Endothelial cell (in vitro differentiated cells): ENCODE results near the gene IRX3. TPM values are rescaled to one million over a fixed set of nuclear protein-coding genes. Genes with fewer than 3 reads are reported as not detected.
A peak's percentile ranks its signal among the peaks of the same experiment; 100 is the strongest.

Source experiments
- DNase-seq: peaks from one replicate; pipeline ENCODE4 v3.0.0; 2021; ENCODE audit warnings: low spot score
- H3K27ac Mint-ChIP-seq: one replicate; pipeline ENCODE4 v1.8.0; 2021; ENCODE audit warnings: mixed read lengths, inconsistent platforms; ENCODE audit not compliant: unreplicated experiment
- H3K27me3 Mint-ChIP-seq: one replicate; pipeline ENCODE4 v1.8.0; 2021; ENCODE audit warnings: mild to moderate bottlenecking, moderate library complexity, mixed read lengths, inconsistent platforms; ENCODE audit not compliant: unreplicated experiment
- H3K36me3 Mint-ChIP-seq: one replicate; pipeline ENCODE4 v1.8.0; 2021; ENCODE audit warnings: mild to moderate bottlenecking, low read depth, mixed read lengths, inconsistent platforms; ENCODE audit not compliant: unreplicated experiment
- H3K4me1 Mint-ChIP-seq: one replicate; pipeline ENCODE4 v1.8.0; 2021; ENCODE audit warnings: mild to moderate bottlenecking, mixed read lengths, inconsistent platforms; ENCODE audit not compliant: unreplicated experiment
- H3K4me3 Mint-ChIP-seq: one replicate; pipeline ENCODE4 v1.8.0; 2021; ENCODE audit warnings: mild to moderate bottlenecking, mixed read lengths, inconsistent platforms; ENCODE audit not compliant: unreplicated experiment
- H3K9me3 Mint-ChIP-seq: one replicate; pipeline ENCODE4 v1.8.0; 2021; ENCODE audit warnings: mixed read lengths, inconsistent platforms; ENCODE audit not compliant: unreplicated experiment
- CTCF ChIP-seq: fragments of 200-600 bp; sonication (generic); IDR thresholded peaks from one replicate; pipeline ENCODE4 v1.5.0; 2021; ENCODE audit warnings: antibody characterized with exemption; ENCODE audit not compliant: unreplicated experiment
- total RNA-seq: library from RNA; stranded (reverse); fragmentation: NEBNext Ultra II Directional; extraction: Animal tissue kit (Norgen Biotek cat#: 25700); gene quantifications from one replicate; pipeline ENCODE4 v1.2.1, GENCODE V29; 2021; ENCODE audit not compliant: unreplicated experiment

IRX3 gene
- total RNA-seq, 1 donor from 2014 or later: 30.5 TPM

GRCh38 chr16:54288030-54288834 lies 1.6 kb upstream of the IRX3 start:
- H3K36me3 Mint-ChIP-seq: peaks cover 16% of the 10 kb centered on the region
- TF ChIP-seq CTCF: no peak
- H3K27ac Mint-ChIP-seq: peak overlapping the region; percentile 71
- no peaks in the 10 kb centered on the region for H3K9me3 Mint-ChIP-seq
- H3K4me1 Mint-ChIP-seq: peaks cover 29% of the 10 kb centered on the region
- DNase-seq: no peak
- H3K27me3 Mint-ChIP-seq: peaks cover 23% of the 10 kb centered on the region
- peak overlapping the region; percentile 81 for H3K4me3 Mint-ChIP-seq

GRCh38 chr16:54287131-54288029 lies 793 bp upstream of the IRX3 start:
- Mint-ChIP-seq H3K4me1 (peaks cover 33% of the 10 kb centered on the region), H3K27me3 (peaks cover 26% of the 10 kb centered on the region), H3K27ac (no peak overlapping the region), H3K4me3 (peak overlapping the region; percentile 89), H3K9me3 (no peaks in the 10 kb centered on the region), H3K36me3 (peaks cover 20% of the 10 kb centered on the region)
- peak; percentile 40 for DNase-seq
- TF ChIP-seq CTCF: no peak

GRCh38 chr16:54286090-54286365 lies 559 bp downstream of the IRX3 start:
- H3K4me3 Mint-ChIP-seq: peak overlapping the region; percentile 94
- H3K9me3 Mint-ChIP-seq: no peaks in the 10 kb centered on the region
- no peak for TF ChIP-seq CTCF
- DNase-seq: no peak
- H3K36me3 Mint-ChIP-seq: peaks cover 25% of the 10 kb centered on the region
- H3K4me1 Mint-ChIP-seq: peaks cover 36% of the 10 kb centered on the region
- H3K27ac Mint-ChIP-seq: no peak overlapping the region
- peaks cover 26% of the 10 kb centered on the region for H3K27me3 Mint-ChIP-seq

GRCh38 chr16:54285414-54286089 lies 1.0 kb downstream of the IRX3 start:
- peaks cover 24% of the 10 kb centered on the region for H3K27me3 Mint-ChIP-seq
- peak overlapping the region; percentile 97 for H3K4me3 Mint-ChIP-seq
- TF ChIP-seq CTCF: no peak
- H3K9me3 Mint-ChIP-seq: no peaks in the 10 kb centered on the region
- H3K27ac Mint-ChIP-seq: peak overlapping the region; percentile 17
- H3K36me3 Mint-ChIP-seq: peaks cover 26% of the 10 kb centered on the region
- DNase-seq: peak; percentile 25
- H3K4me1 Mint-ChIP-seq: peaks cover 32% of the 10 kb centered on the region
